EH (cell line): Measurements from ENCODE around the gene IFNW1.
A peak's percentile ranks its signal among the peaks of the same experiment; 100 is the strongest.
"Not testable (repeated sequence)": the region's sequence is repeated elsewhere in the genome, so short reads cannot be mapped to it uniquely, and the experiment has no call there.

Experiments
- DNase-seq: peaks from one replicate; pipeline ENCODE4 v3.0.0-alpha.2; 2015; ENCODE audit warnings: low read depth

IFNW1 gene

DNA sequence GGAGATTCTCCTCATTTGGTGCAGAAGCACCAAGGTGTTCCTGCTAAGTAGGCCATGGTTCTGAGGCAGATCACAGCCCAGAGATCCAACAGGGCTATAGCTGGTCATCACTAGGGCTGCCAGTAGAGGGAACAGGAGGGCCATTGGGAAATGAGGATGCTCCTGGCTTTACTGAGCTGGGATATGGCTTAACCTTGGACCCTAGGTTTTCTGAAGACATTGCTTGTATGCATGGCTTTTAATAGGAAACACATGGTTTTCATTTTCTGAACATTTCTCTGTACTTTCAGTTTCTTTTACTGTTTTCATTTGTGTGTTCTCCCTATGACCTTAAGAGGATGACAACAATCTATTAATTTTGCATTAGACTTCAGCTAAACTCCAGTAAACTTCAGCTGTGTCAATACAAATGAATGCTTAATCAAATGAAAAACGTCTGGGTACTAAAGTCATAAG is at the start of gene IFNW1:
TSS of gene IFNW1 (minus strand) at position 406 of the 456 bp plus-strand sequence. CDS start at position 144, 262 bp downstream.
- DNase-seq: peak; percentile 9

GRCh38 chr9:21187487-21187886 is 45.9 kb upstream of the IFNW1 start, which contains the start of gene IFNA4:
IFNA4 (minus strand) TSS chr9:21187587; CDS start chr9:21187531, 56 bp downstream.
- DNase-seq: not testable (repeated sequence)

DNA sequence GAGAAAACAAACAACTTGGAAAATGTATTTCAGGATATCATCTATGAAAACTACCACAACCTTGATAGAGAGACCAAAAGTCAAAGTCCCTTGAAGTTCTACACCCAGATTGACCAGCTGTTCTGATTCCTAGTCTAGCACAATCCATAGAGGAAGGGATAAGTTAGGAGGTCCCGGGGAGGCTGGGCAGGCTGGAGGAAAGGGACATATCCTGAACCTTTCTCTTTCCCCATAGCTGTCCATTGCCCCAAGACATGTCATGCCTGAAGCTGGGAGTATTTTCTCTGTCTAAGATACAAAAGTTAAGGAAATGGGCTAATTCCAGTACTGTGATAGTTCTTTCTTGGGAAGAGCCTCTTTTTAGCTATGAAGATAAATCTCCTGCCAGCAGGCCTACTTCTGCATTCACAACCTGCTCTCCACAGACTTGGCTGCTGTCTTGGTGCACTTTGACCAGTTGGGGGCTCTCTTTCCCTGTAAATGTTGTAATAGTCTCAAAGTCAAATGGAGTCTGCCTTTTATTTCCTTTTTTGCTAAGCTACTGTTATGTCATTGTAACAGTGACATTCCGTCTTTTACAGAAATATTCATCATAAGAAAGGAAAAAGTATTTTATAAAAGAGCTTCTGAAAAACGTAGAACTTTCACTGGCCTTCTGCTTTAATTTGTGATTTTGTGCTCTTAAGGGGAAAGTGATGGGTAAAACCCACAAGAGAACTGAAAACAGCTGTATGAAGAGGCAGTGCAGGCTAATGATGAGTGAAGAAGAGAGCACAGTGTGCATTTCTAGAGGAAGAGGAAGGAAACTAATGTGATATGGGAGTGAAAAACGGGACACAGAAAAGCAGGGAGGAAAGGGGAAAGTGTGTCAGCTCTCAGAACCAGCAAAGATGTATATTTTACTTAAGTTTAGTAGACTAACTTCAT is 41.4 kb upstream of the IFNW1 start:
- DNase-seq: peak; percentile 15

DNA sequence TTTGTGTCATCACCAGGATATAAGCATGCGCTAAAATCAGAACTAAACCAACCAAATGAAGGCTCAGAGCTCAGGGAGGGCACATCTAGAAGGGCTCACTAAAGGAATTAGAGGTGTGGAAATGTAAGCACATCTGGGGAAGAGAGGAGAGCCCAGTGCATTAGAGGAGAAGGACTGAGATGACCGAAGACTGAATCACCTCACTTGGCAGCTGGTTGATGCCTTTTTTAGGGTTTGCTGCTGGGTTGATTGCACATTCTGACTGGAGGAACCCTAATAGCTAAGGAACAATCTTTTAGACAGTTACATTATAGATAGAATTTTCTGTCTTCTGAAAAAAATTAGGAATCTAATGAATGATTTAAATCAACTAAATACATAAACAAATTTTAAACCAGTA is 33.0 kb upstream of the IFNW1 start:
- DNase-seq: no peak

- no peak for DNase-seq
These were observed 30.5 kb upstream of the IFNW1 start for GRCh38 chr9:21172156-21172555.

- DNase-seq: no peak
These were observed 29.7 kb upstream of the IFNW1 start for GRCh38 chr9:21171351-21171750.

DNA sequence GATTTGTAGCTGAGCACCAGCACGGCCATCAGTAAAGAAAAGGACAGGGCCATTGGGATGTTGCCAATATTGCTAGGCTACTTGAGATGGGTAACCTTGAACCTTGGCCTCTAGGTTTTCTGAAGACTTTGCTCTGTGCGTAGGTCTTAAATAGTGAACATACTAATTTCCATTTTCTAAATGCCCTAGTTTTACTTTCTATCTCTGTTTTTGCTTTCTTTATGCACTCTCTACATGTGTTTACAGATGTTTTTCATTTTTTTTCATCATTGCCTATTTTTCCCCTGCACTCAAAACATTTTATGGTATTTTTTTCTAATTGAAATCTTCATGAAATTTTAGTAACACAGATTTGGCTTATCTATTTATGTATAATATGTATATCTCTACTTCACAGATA is 24.9 kb upstream of the IFNW1 start, which contains the start of gene IFNA21:
TSS of gene IFNA21 (minus strand) at position 101 of the 400 bp plus-strand sequence. CDS start at position 53, 48 bp downstream.
- not testable (repeated sequence) for DNase-seq

- no peak for DNase-seq
These were observed 23.9 kb upstream of the IFNW1 start for GRCh38 chr9:21165516-21165915.

DNA sequence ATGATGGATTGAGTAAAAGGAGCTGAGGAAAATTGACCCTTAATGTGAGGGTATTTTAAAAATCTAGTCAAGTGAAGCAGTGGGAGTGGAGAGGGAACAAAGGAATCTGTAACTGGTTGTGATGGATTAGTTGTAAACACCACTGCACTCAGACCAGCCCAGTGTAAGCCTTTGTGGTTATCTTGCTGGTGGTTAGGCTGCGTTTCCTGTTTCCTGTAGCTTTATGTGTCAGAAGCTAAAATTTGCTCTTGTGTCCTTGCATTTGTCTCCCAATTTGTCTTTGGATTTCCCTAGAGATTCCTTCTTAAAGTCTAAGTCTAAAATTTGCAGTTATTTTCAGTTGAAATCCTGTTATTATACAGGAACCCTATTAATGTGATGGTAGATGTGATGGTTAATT is 18.5 kb upstream of the IFNW1 start:
- DNase-seq: peak; percentile 5

DNA sequence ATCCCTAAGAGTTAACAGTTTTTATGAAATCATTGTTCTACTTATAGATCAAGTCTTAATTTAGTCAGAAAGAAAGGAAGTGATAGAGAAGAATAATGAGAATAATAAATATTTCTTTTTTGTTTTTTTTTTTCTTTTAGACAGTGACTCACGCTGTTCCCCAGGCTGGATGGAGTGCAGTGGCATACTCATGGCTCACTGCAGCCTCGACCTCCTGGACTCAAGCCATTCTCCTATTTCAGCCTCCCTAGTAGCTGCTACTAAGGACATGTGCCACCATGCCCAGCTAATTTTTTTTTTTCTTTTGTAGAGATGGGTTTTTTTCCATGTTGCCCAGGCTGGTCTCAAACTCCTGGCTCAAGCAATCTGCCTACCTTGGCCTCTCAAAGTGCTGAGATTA is 13.9 kb upstream of the IFNW1 start:
- peak; percentile 14 for DNase-seq

DNA sequence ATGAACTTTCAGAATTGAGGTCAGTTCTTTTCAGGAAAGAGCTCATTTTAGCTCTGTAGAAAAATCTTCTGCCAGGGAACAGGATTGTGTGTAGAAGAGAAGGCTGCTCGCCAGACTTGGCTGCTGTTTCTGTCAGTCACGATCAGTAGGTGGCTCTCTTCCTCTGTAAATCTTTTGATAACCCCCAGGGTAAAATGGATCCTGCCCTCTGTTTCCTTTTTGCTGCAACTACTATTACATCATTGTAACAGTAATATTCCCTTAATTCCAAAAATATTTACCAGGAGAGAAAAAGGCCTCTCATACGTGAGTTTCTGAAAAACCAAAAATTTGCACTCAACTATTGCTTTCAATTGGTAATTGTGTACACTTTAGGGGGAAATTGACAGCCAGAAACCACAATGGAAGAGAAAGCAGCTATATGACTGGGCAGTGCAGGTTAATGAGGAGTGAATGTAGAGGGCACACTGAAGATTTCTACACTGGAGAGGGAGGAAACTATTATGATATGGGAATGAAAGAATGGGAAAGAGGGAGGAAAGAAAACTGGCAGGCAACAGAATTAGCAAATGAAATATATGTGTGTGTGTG is 12.5 kb upstream of the IFNW1 start:
- DNase-seq: peak; percentile 18

- DNase-seq: peak; percentile 7
These were observed 11.8 kb upstream of the IFNW1 start for GRCh38 chr9:21153336-21154017.

- DNase-seq: no peak
These were observed 3.0 kb upstream of the IFNW1 start for GRCh38 chr9:21144603-21145002.

- DNase-seq: no peak
These were observed 4.6 kb downstream of the IFNW1 start for GRCh38 chr9:21137020-21137419.

DNA sequence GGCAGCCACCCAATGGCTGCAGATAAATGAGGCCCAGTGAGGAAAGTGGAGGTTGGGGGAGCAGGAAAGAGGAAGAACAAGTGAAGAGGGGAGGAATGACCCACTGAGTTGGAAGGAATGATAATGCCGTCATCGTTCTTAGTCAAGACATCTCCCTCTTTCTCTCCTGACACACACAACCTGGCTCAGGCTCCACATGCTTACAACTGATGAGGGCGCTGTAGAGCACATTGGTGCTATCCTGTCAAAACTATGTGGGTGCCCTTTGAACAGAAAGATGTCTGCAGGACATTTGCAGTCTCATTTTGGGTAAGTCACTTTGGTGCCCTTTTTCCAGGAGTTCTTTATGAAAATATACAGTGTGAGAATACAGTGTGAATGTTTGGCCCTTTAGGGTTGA is 5.9 kb downstream of the IFNW1 start:
- DNase-seq: no peak

GRCh38 chr9:21128186-21128585 is 13.4 kb downstream of the IFNW1 start:
- not testable (repeated sequence) for DNase-seq

DNA sequence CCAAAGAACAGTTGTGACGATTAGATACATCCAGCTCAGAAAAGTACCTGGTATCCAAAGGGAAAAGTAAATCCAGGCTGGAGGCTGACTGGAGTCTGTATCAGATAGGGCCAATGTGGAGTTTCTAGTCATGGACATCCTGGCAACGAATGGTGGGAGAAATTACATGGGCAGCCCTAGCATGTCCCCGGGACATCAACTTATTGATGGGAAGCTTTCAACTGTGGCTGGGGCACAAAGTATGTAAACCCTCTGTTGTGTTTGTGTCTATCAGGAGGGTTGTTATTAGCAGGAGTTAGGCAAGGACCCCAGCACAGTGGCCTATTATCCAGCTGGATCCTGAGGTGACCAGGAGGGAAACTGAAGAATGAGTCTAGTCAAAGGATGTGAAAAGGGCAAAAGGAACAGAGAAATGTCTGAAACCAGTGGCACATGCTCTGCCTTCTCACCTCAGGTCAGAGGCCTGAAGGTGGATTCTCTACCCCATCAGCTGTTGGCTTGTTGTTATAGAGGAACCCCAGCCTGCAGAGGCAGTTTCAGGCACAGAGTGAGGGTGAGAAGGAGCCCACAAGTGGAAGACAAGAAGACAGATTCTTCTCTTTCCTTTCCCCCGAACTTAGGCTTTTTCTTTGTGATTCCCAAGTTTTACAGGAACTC is 19.9 kb downstream of the IFNW1 start:
- no peak for DNase-seq

DNA sequence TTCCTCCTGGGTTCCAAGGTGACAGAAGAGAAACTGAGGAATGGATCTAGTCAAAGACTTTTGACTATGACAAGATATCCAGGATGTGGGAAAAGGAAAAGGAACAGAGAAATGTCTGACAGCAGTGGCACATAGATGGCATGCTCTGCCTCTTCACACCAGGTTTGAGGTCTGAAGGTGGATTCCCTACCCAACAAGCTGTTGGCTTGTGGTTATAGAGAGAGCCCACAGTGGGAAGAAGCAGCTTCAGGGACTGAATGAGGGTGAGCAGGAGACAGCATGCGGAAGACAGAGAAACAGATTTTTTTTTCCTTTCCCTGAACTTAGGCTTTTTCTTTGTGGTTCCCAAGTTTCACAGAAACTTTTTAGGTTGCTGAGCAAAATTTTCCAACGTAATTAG is 20.6 kb downstream of the IFNW1 start:
- DNase-seq: no peak

DNA sequence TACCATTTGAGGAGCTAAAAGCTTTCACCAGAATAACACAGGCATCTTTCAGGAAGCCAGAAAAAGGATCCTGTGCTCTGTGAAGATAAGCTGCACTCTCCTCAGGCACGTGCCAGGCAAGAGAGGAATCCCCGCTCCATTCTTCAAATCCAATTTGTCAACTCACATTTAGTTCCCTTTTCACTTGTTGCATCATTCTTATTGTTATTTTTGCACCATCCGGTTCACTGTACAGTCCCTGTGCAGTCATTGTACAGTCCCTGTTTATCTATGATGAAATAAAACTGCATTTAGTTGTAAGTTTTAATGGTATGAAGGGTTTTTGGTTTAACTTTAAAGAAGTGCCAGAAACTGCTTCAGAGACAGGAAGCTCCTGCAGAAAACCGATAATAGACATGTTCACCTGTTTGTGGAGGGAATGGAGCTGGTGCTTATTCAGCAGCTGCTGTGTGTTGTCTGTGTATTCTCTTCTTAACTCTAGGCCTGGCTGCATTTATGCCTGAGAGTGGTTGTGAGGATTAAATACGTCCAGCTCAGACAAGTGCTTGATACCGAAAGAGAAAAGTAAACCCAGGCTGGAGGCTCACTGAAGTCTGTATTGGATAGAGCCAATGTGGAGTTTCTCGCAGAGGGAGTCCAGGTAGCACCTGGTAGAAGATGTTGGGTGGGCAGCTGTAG is 22.4 kb downstream of the IFNW1 start:
- no peak for DNase-seq

DNA sequence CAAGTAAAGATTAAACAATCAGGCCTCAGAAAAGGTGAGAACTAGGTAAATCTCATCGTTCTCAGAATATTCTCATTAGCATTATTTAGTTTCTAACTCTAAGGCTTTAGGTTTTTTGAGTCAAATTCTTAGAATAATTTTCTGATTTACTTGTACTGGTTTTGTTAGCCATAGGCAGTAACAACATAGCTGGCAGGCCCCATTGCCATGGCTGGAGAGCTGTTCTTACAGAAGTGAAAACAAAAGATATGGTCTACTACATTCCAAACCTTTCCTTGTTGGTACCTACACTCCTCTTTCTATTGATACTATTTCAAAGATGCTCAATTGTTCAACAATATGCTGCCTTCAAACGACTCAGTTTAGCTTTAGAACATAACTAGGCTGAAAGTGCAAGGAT is 27.3 kb downstream of the IFNW1 start:
- DNase-seq: no peak
